GM12878 (cell line): ENCODE data around the gene RASAL2. TPM values are rescaled to one million over a fixed set of nuclear protein-coding genes. Genes with fewer than 3 reads are reported as not detected.

Experiments used
- ATAC-seq: fragments of 200-7000 bp; cut with Tn5 transposase; 3 replicates; pipeline ENCODE4 v1.9.1; 2020; ENCODE audit warnings: mild to moderate bottlenecking, moderate library complexity
- BruUV-seq: library from RNA; stranded (reverse); fragments of 400-500 nt; replicated peaks from 2 replicates; lab custom pipeline; 2021; lab: Mats Ljungman, UMichigan
- CTCF ChIA-PET: fragments of 300-600 bp; sonication (Branson Sonifier 250); formaldehyde crosslinking; extraction: SDS; loops from one replicate; lab custom pipeline; 2021; ENCODE audit warnings: inconsistent platforms; lab: Yijun Ruan, JAX
- POLR2A ChIA-PET: fragments of 350-600 bp; formaldehyde crosslinking; extraction: SDS; loops from one replicate; lab custom pipeline; 2021; ENCODE audit warnings: inconsistent platforms; lab: Charles Lee
- RAD21 ChIA-PET: fragments of 300-600 bp; sonication (Branson Sonifier 250); formaldehyde crosslinking; loops from one replicate; lab custom pipeline; 2023; ENCODE audit warnings: antibody characterized with exemption; ENCODE audit not compliant: unreplicated experiment; lab: Charles Lee
- SMC1A ChIA-PET: fragments of 300-600 bp; sonication (Branson Sonifier 250); formaldehyde crosslinking; loops from one replicate; lab custom pipeline; 2023; ENCODE audit not compliant: unreplicated experiment, uncharacterized antibody; lab: Charles Lee
- DNase-seq: peaks from one replicate; pipeline ENCODE4 v3.0.0-alpha.2; 2011; ENCODE audit warnings: low read depth, low spot score
- FAIRE-seq: peaks from 3 replicates; lab custom pipeline; 2011; peaks lifted over from hg19 to GRCh38; lab: Jason Lieb, UNC
- H2AFZ ChIP-seq: 2 replicates; pipeline ENCODE4 v1.6.0; 2011; ENCODE audit warnings: low read depth, low read length, control low read depth; ENCODE audit not compliant: control insufficient read depth
- H3K27ac ChIP-seq: 2 replicates; pipeline ENCODE4 v1.5.1; 2011; ENCODE audit warnings: control low read depth; ENCODE audit not compliant: control insufficient read depth, insufficient read depth
- H3K27me3 ChIP-seq, 2 experiments: replicated peaks in 1 of 2; 2 replicates each; pipeline versions ENCODE4 v1.6.0 to v1.6.1; 2011; ENCODE audit warnings: low read length in 1 of 2; ENCODE audit not compliant: control insufficient read depth in 2 of 2, insufficient read depth in 2 of 2
- H3K36me3 ChIP-seq, 2 experiments: 2 replicates each; pipeline ENCODE4 v1.5.1; 2011; ENCODE audit warnings: low read length in 1 of 2; ENCODE audit not compliant: control insufficient read depth in 2 of 2, insufficient read depth in 2 of 2
- H3K4me1 ChIP-seq: 2 replicates; pipeline ENCODE4 v1.6.1; 2011; ENCODE audit warnings: mild to moderate bottlenecking, low read length, moderate library complexity, mixed read lengths; ENCODE audit not compliant: control insufficient read depth, insufficient read depth
- H3K4me2 ChIP-seq: 2 replicates; pipeline ENCODE4 v1.6.0; 2011; ENCODE audit warnings: control low read depth; ENCODE audit not compliant: control insufficient read depth, insufficient read depth
- H3K4me3 ChIP-seq: fragments of 200-600 bp; sonication (generic); 2 replicates; pipeline ENCODE4 v1.5.1; 2016
- H3K79me2 ChIP-seq: 2 replicates; pipeline ENCODE4 v1.6.0; 2011; ENCODE audit warnings: low read length; ENCODE audit not compliant: control insufficient read depth, insufficient read depth
- H3K9ac ChIP-seq: 2 replicates; pipeline ENCODE4 v1.8.0; 2011; ENCODE audit warnings: low read length, control low read depth, mixed read lengths; ENCODE audit not compliant: control insufficient read depth, insufficient read depth
- H3K9me3 ChIP-seq: replicated peaks from 3 replicates; pipeline ENCODE4 v1.5.1; 2011; ENCODE audit warnings: mild to moderate bottlenecking, low read length; ENCODE audit not compliant: control insufficient read depth, insufficient read depth
- H4K20me1 ChIP-seq: 2 replicates; pipeline ENCODE4 v1.6.0; 2011; ENCODE audit not compliant: control insufficient read depth, insufficient read depth
- BHLHE40 ChIP-seq, 2 experiments: fragments of 450-650 bp in 1 of 2; IDR thresholded peaks; 2 replicates each; pipeline ENCODE4 v1.6.1; 2011 to 2017; ENCODE audit warnings: low read depth in 2 of 2, borderline replicate concordance in 1 of 2, improper control_type of control experiment in 1 of 2, low read length in 1 of 2, mild to moderate bottlenecking in 1 of 2
- GATAD2B ChIP-seq: fragments of 450-650 bp; conservative IDR thresholded peaks from 2 replicates; pipeline ENCODE4 v1.6.1; 2017; ENCODE audit warnings: low read depth, mild to moderate bottlenecking, moderate library complexity
- MEF2A ChIP-seq: IDR thresholded peaks from 2 replicates; pipeline ENCODE4 v1.6.1; 2011; ENCODE audit warnings: low read depth, mild to moderate bottlenecking, low read length, moderate library complexity; ENCODE audit not compliant: insufficient read depth
- PKNOX1 ChIP-seq: fragments of 450-650 bp; IDR thresholded peaks from 2 replicates; pipeline ENCODE4 v1.6.1; 2016; ENCODE audit warnings: mild to moderate bottlenecking
- POLR2A ChIP-seq: IDR thresholded peaks from 2 replicates; pipeline ENCODE4 v1.6.1; 2011; ENCODE audit warnings: low read depth, mild to moderate bottlenecking, low read length
- POLR2AphosphoS5 ChIP-seq: IDR thresholded peaks from 2 replicates; pipeline ENCODE4 v1.6.1; 2011; ENCODE audit warnings: mild to moderate bottlenecking, low read length, inconsistent platforms
- SMAD1 ChIP-seq: fragments of 450-650 bp; IDR thresholded peaks from 2 replicates; pipeline ENCODE4 v1.6.1; 2018; ENCODE audit warnings: mild to moderate bottlenecking, low read depth; ENCODE audit not compliant: partially characterized antibody
- TARDBP ChIP-seq: IDR thresholded peaks from 2 replicates; pipeline ENCODE4 v1.6.1; 2016; ENCODE audit warnings: borderline replicate concordance
- TBL1XR1 ChIP-seq: IDR thresholded peaks from 2 replicates; pipeline ENCODE4 v1.6.1; 2012; ENCODE audit warnings: low read depth, low read length, improper control_type of control experiment
- ZNF592 ChIP-seq: fragments of 450-650 bp; IDR thresholded peaks from 2 replicates; pipeline ENCODE4 v1.6.1; 2017; ENCODE audit warnings: mild to moderate bottlenecking, moderate library complexity
- ZNF622 ChIP-seq: fragments of 450-650 bp; IDR thresholded peaks from 2 replicates; pipeline ENCODE4 v1.6.1; 2017; ENCODE audit warnings: mild to moderate bottlenecking, inconsistent platforms
- ZSCAN29 ChIP-seq: fragments of 450-650 bp; IDR thresholded peaks from 2 replicates; pipeline ENCODE4 v1.6.1; 2017; ENCODE audit warnings: mild to moderate bottlenecking, moderate library complexity
- ZZZ3 ChIP-seq: IDR thresholded peaks from 2 replicates; pipeline ENCODE4 v1.6.1; 2011; ENCODE audit warnings: low read depth; ENCODE audit not compliant: control insufficient read depth, insufficient read length
- WGBS: methylation state at CpG from one replicate; pipeline ENCODE4 v1.1.6; 2016; ENCODE audit warnings: low lambda C conversion rate; ENCODE audit not compliant: insufficient replicate concordance, insufficient coverage; ENCODE audit errors: missing lambda C conversion rate; 5-methylcytosine and 5-hydroxymethylcytosine counted together
- in situ Hi-C: fragments of 300-500 bp; cut with MboI; formaldehyde crosslinking; loops from 9 replicates; pipeline ENCODE4 v1.14.3; 2018; ENCODE audit warnings: mixed read lengths
- intact Hi-C: fragments of 100-400 bp; cut with micrococcal nuclease; formaldehyde crosslinking; loops from one replicate; pipeline ENCODE4 v1.14.2; 2022; ENCODE audit not compliant: unreplicated experiment
- polyA plus RNA-seq, 11 experiments: library from polyadenylated mRNA; depleted of rRNA in 4 of 11; unstranded in 6 of 11; stranded (reverse) in 5 of 11; fragments of >200 nt; fragmentation: Nextera tagmentation in 4 of 11; fragmentation: Illumina TruSeq in 1 of 11; extraction: Ambion mirVana in 4 of 11; extraction: Trizol in 1 of 11; gene quantifications; 1 replicate in 1 of 11; 2 replicates in 10 of 11; pipeline versions ENCODE4 v1.2.1 to v1.2.3, GENCODE V29; 2011 to 2016; ENCODE audit warnings: inconsistent platforms in 2 of 11, missing spikeins in 2 of 11, low read depth in 1 of 11
- total RNA-seq, 4 experiments: library from RNA; depleted of rRNA in 3 of 4; stranded (reverse); fragments of >200 nt in 3 of 4; fragmentation: Illumina TruSeq in 1 of 4; extraction: Trizol in 1 of 4; gene quantifications; 2 replicates each; pipeline versions ENCODE4 v1.2.1 to v1.2.3, GENCODE V29; 2013 to 2021

RASAL2 gene
- total and polyA plus RNA-seq, 10 of the 15 experiments (the other 5 are each of a cell fraction or from before 2014, with no cell fraction given), result 0.02 to 6.9 (median 0.17) TPM; not detected in 1

GRCh38 chr1:178339834-178340233, 245.9 kb downstream of the RASAL2 start (continued):
- TF ChIP-seq ZNF592 (no peak), MEF2A (no peak)

GRCh38 chr1:178341261-178341956, 247.5 kb downstream of the RASAL2 start:
- no TSS peak for BruUV-seq
- ChIA-PET POLR2A (no interaction called here), SMC1A (interaction anchor here (1.0 to 1.1 kb wide), 2 partner anchors 16 to 30 kb away, joined by 3 read pairs; no protein-coding TSS in a partner anchor), RAD21 (no interaction called here), CTCF (interaction anchor here (6.8 kb wide), 1 partner anchor 29 kb away, joined by 50 read pairs; no protein-coding TSS in a partner anchor)
- H3K36me3 ChIP-seq, result no peaks in the 10 kb centered on the region
- H3K4me1 ChIP-seq, result no peaks in the 10 kb centered on the region
- intact Hi-C loops (no loop called here), in situ Hi-C loops (no loop called here)
- H3K79me2 ChIP-seq, result no peaks in the 10 kb centered on the region
- no peaks in the 10 kb centered on the region for H3K9me3 ChIP-seq
- ATAC-seq (no peak), FAIRE-seq (no peak), DNase-seq (no peak)
- no peak overlapping the region for H3K27ac ChIP-seq
- 20% methylated on average over 10 of the region's 10 CpGs for WGBS
- no peak overlapping the region for H3K4me2 ChIP-seq
- H3K9ac ChIP-seq, result no peak overlapping the region
- no peak overlapping the region for H2AFZ ChIP-seq
- H4K20me1 ChIP-seq, result no peaks in the 10 kb centered on the region
- TF ChIP-seq ZNF592 (no peak), ZZZ3 (no peak), TARDBP (no peak), POLR2A (no peak), SMAD1 (no peak), BHLHE40 (IDR thresholded peaks at IDR 0.05; ENCODE audit: borderline replicate concordance in 1 of 2, low read depth in 2 of 2, low read length in 1 of 2) (no peak), ZNF622 (no peak), POLR2AphosphoS5 (no peak), ZSCAN29 (no peak), GATAD2B (no peak), PKNOX1 (no peak), TBL1XR1 (no peak)
- H3K4me3 ChIP-seq, result no peak overlapping the region
- no peaks in the 10 kb centered on the region for H3K27me3 ChIP-seq
